Mucosa of descending colon (tissue), 3 donors: ENCODE measurements around the gene NDUFA13. TPM values are rescaled to one million over a fixed set of nuclear protein-coding genes. Genes with fewer than 3 reads are reported as not detected.

Source experiments
- ATAC-seq: fragments of 200-7000 bp; cut with Tn5 transposase; one replicate; pipeline ENCODE4 v1.9.1; 2020; ENCODE audit warnings: mild to moderate bottlenecking, moderate library complexity
- DNase-seq, 3 donors: peaks; one replicate each; pipeline ENCODE4 v3.0.0-alpha.2; 2020
- H3K36me3 ChIP-seq: fragments of 200-600 bp; one replicate; pipeline ENCODE4 v1.8.0; 2021; ENCODE audit warnings: low read depth, mild to moderate bottlenecking
- H3K4me1 ChIP-seq: fragments of 200-600 bp; one replicate; pipeline ENCODE4 v1.8.0; 2021; ENCODE audit warnings: low read depth, mild to moderate bottlenecking
- H3K4me3 ChIP-seq: fragments of 200-600 bp; one replicate; pipeline ENCODE4 v1.8.0; 2021; ENCODE audit warnings: mild to moderate bottlenecking
- H3K9me3 ChIP-seq: fragments of 200-600 bp; one replicate; pipeline ENCODE4 v1.8.0; 2021; ENCODE audit warnings: mild to moderate bottlenecking
- CTCF ChIP-seq: fragments of 200-600 bp; IDR thresholded peaks from one replicate; pipeline ENCODE4 v1.8.0; 2022; ENCODE audit warnings: antibody characterized with exemption, mild to moderate bottlenecking
- intact Hi-C, 2 donors: fragments of 100-400 bp; cut with DNase I in 1 of 2; cut with micrococcal nuclease in 1 of 2; formaldehyde crosslinking; loops; one replicate each; pipeline versions ENCODE4 v1.11.0 to v1.11.1; 2022; cut with DNase I, micrococcal nuclease
- total RNA-seq, 3 donors: library from RNA; stranded (reverse); fragmentation: NEBNext Ultra II Directional in 2 of 3; extraction: Animal tissue kit (Norgen Biotek cat#: 25700) in 2 of 3; gene quantifications; one replicate each; pipeline versions ENCODE4 v1.2.1 to v1.2.4, GENCODE V29; 2021 to 2023
- donor health status: DM: no; HTN: no; CAD: no; lungs with moderate emphysema.
- donor health status: DM: no; HTN: no; CAD: no.
- donor health status: DM: no; HTN: yes; CAD: no.

NDUFA13 gene
- total RNA-seq, 3 donors from 2014 or later = 347 to 437 (median 348) TPM

- H3K36me3 ChIP-seq = no peaks in the 10 kb centered on the region
- H3K4me1 ChIP-seq = no peaks in the 10 kb centered on the region
- intact Hi-C loops = no loop called here
- DNase-seq (no peak), ATAC-seq (no peak)
- no peaks in the 10 kb centered on the region for H3K9me3 ChIP-seq
- no peak for TF ChIP-seq CTCF
- no peak overlapping the region for H3K4me3 ChIP-seq
Observed at GRCh38 chr19:19548915-19549759, 33.1 kb downstream of the NDUFA13 start.

GRCh38 chr19:19549804-19550464 lies 33.9 kb downstream of the NDUFA13 start:
- ATAC-seq = no peak
- DNase-seq = no peak
- intact Hi-C loops = no loop called here
- Histone ChIP-seq H3K9me3 (no peaks in the 10 kb centered on the region), H3K4me1 (no peaks in the 10 kb centered on the region), H3K36me3 (no peaks in the 10 kb centered on the region), H3K4me3 (no peak overlapping the region)
- TF ChIP-seq CTCF = no peak

GRCh38 chr19:19550485-19550929 lies 34.5 kb downstream of the NDUFA13 start:
- ATAC-seq (no peak), DNase-seq (no peak)
- Histone ChIP-seq H3K9me3 (no peaks in the 10 kb centered on the region), H3K36me3 (no peaks in the 10 kb centered on the region), H3K4me3 (no peak overlapping the region), H3K4me1 (no peaks in the 10 kb centered on the region)
- no peak for TF ChIP-seq CTCF
- intact Hi-C loops = no loop called here

- no peak for TF ChIP-seq CTCF
- Histone ChIP-seq H3K9me3 (no peaks in the 10 kb centered on the region), H3K36me3 (no peaks in the 10 kb centered on the region), H3K4me1 (no peaks in the 10 kb centered on the region), H3K4me3 (no peak overlapping the region)
- no peak for ATAC-seq
- intact Hi-C loops = no loop called here
- DNase-seq = no peak
Observed at GRCh38 chr19:19550972-19551852, 35.2 kb downstream of the NDUFA13 start.

- intact Hi-C loops = no loop called here
- ATAC-seq (no peak), DNase-seq (no peak)
- Histone ChIP-seq H3K36me3 (no peaks in the 10 kb centered on the region), H3K4me1 (no peaks in the 10 kb centered on the region), H3K9me3 (no peaks in the 10 kb centered on the region), H3K4me3 (no peak overlapping the region)
- no peak for TF ChIP-seq CTCF
Observed at GRCh38 chr19:19551853-19552192, 35.8 kb downstream of the NDUFA13 start.
